PFSK-1 (cell line): ENCODE data around the gene C9orf72.

Source experiments
- FOXP2 ChIP-seq: optimal IDR thresholded peaks from 2 replicates; pipeline ENCODE3; 2011; ENCODE audit warnings: borderline replicate concordance, control low read depth, inconsistent platforms; ENCODE audit not compliant: insufficient read depth; ENCODE audit errors: extremely low read length, extremely low read depth
- POLR2AphosphoS5 ChIP-seq: IDR thresholded peaks from 2 replicates; pipeline ENCODE4 v1.6.1; 2012; ENCODE audit warnings: low read depth, mild to moderate bottlenecking, control low read depth, low read length, moderate library complexity
- REST ChIP-seq, 2 experiments: IDR thresholded peaks; 2 replicates each; pipeline versions ENCODE4 v1.6.1 to v1.8.0; 2011 to 2012; ENCODE audit warnings: low read depth in 2 of 2, low read length in 2 of 2, control low read depth in 1 of 2, inconsistent platforms in 1 of 2, mild to moderate bottlenecking in 1 of 2, moderate library complexity in 1 of 2; ENCODE audit not compliant: insufficient read depth in 1 of 2
- SIN3A ChIP-seq: IDR thresholded peaks from 2 replicates; pipeline ENCODE4 v1.6.1; 2012; ENCODE audit warnings: mild to moderate bottlenecking, low read length, moderate library complexity, borderline replicate concordance; ENCODE audit not compliant: insufficient read depth
- TAF1 ChIP-seq: IDR thresholded peaks from 2 replicates; pipeline ENCODE4 v1.6.1; 2012; ENCODE audit warnings: low read length, control low read depth, borderline replicate concordance; ENCODE audit not compliant: insufficient read depth

Gene C9orf72

DNA sequence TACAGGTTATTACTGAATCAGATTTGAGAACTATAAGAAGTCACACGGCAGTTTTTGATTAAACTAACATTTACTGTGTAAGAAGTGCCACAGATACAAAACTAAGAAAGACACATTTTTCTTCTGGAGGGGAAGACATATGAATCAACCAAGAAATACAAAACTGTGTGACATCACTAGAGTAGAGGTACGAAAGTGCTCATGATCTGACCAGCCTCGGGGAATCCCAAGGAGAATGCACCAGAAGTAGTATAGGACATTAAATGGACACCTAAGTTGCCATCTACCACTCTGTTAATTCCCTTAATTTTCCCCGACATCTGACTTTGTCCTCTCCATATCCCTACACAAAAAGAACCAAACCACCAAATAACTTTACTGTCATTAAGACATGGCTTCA, 54.5 kb downstream of the C9orf72 start:
- TF ChIP-seq FOXP2 (no peak), POLR2AphosphoS5 (no peak), TAF1 (no peak), REST (IDR thresholded peaks at IDR 0.05; ENCODE audit: insufficient read depth in 1 of 2, low read depth in 2 of 2, low read length in 2 of 2) (no peak), SIN3A (no peak)

DNA sequence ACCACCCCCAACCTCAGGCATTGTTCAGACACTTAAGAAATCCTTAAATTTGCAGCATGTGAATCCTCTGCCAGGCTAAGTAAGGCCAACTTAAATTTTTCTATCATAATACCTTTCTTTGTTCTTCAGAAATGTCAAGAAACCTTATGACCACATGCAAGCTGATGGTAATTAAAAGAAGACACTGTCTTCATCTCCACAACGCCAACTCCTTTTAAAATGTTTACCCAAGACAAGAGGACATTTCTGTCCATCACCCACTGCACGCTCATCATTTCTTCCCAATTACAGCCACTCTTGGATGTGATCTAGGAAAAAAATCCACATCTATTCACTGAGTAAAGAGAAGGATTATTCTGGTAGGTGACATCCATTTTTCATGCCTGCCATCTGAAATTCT, 55.3 kb downstream of the C9orf72 start:
- TF ChIP-seq SIN3A (no peak), REST (IDR thresholded peaks at IDR 0.05; ENCODE audit: insufficient read depth in 1 of 2, low read depth in 2 of 2, low read length in 2 of 2) (no peak), TAF1 (no peak)

DNA sequence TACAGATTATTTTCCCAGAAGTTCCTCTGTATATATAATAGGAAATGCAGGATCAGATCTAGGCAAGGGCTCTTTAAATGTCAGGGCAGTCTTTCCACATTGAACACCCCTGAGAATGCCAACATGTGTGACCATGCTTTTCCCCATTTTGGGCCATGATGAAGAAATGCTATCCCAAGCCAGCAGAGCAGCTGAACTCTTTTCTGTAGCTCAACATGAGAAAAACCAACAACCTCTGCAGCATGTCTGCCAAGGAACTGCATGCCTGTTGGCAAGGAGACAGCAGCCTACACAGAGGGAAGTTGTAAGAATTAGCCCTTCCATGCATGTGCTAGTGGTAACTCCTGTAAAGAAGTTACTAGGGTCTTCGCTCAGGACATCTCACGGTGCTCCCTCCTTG, 58.7 kb downstream of the C9orf72 start:
- TF ChIP-seq POLR2AphosphoS5 = no peak
- TF ChIP-seq FOXP2 = no peak
- TF ChIP-seq SIN3A = no peak
- TF ChIP-seq TAF1 = no peak
- TF ChIP-seq REST (IDR thresholded peaks at IDR 0.05; ENCODE audit: insufficient read depth in 1 of 2, low read depth in 2 of 2, low read length in 2 of 2) = no peak

GRCh38 chr9:27511771-27512170, 61.5 kb downstream of the C9orf72 start:
- TF ChIP-seq FOXP2 (no peak), TAF1 (no peak), REST (IDR thresholded peaks at IDR 0.05; ENCODE audit: insufficient read depth in 1 of 2, low read depth in 2 of 2, low read length in 2 of 2) (no peak), SIN3A (no peak), POLR2AphosphoS5 (no peak)

- TF ChIP-seq SIN3A = no peak
- TF ChIP-seq FOXP2 = no peak
Measured at GRCh38 chr9:27510780-27511179, 62.5 kb downstream of the C9orf72 start.
